ENCODE measurements around the gene KCNMB2. TPM values are rescaled to one million over a fixed set of nuclear protein-coding genes. Genes with fewer than 3 reads are reported as not detected.
"Not testable (repeated sequence)": the region's sequence is repeated elsewhere in the genome, so short reads cannot be mapped to it uniquely, and the experiment has no call there.

KCNMB2 gene
- polyA plus RNA-seq, 1 donor = 6.0 TPM

GRCh38 chr3:178851564-178851963 is 315.3 kb downstream of the KCNMB2 start:
- no peak for DNase-seq
- no peak overlapping the region for H3K4me3 ChIP-seq (ENCODE audit: low read length)
- H3K9me3 ChIP-seq (ENCODE audit: control insufficient read depth, low read depth, low read length) = no peaks in the 10 kb centered on the region
- no peaks in the 10 kb centered on the region for H3K27me3 ChIP-seq (ENCODE audit: control insufficient read depth, insufficient read depth, low read length)
- WGBS (ENCODE audit: insufficient coverage, low lambda C conversion rate) = 83% methylated on average over 1 of the region's 1 CpG
- no peaks in the 10 kb centered on the region for H3K4me1 ChIP-seq (ENCODE audit: control insufficient read depth, insufficient read depth, low read length)
- no peak overlapping the region for H3K27ac ChIP-seq (ENCODE audit: low read length)
- no peaks in the 10 kb centered on the region for H3K36me3 ChIP-seq (ENCODE audit: control insufficient read depth, insufficient read depth, low read length)

DNA sequence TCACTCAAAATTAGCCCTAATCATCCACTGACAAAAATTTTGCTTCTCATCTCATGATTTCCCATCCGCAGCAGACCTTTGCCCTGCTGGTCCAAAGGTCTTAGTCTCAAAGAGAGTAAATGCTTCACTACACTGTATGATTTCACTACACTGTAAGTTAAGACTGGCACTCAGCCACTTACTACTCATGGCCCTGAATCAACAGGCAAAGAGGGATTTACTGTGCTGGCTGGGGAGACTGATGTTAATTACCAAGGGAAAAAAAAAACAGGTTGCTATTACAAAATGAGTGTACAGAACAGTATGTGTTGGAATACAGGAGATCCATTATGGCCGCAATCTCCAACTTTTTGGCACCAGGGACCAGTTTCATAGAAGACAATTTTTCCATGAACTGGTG is 320.6 kb downstream of the KCNMB2 start:
- no peak overlapping the region for H3K4me3 ChIP-seq (ENCODE audit: low read length)
- DNase-seq = no peak
- no peaks in the 10 kb centered on the region for H3K4me1 ChIP-seq (ENCODE audit: control insufficient read depth, insufficient read depth, low read length)
- no peaks in the 10 kb centered on the region for H3K36me3 ChIP-seq (ENCODE audit: control insufficient read depth, insufficient read depth, low read length)
- no peak overlapping the region for H3K27ac ChIP-seq (ENCODE audit: low read length)
- H3K9me3 ChIP-seq (ENCODE audit: control insufficient read depth, low read depth, low read length) = no peaks in the 10 kb centered on the region
- WGBS (ENCODE audit: insufficient coverage, low lambda C conversion rate) = no CpG with 5 or more reads among the region's 2 CpGs
- no peaks in the 10 kb centered on the region for H3K27me3 ChIP-seq (ENCODE audit: control insufficient read depth, insufficient read depth, low read length)

DNA sequence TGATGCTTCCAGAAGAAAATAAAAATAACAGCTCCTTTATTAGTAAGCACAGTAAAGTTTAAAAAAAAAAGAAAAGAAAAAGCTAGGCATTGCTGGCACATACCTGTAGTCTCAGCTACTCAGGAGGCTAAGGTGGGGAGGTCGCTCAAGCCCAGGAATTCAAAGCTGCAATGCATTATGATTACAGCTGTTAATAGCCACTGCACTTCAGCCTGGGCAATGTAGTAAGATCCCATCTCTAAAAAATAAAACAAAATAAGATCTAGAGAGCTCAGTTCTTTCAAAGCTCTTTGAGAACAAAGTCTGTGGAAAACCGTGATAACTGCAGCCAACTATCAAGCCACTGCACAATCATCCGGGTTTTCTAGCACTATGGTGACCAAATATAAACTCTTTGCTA is 323.1 kb downstream of the KCNMB2 start:
- 83% methylated on average over 2 of the region's 3 CpGs for WGBS (ENCODE audit: insufficient coverage, low lambda C conversion rate)
- no peak overlapping the region for H3K27ac ChIP-seq (ENCODE audit: low read length)
- H3K9me3 ChIP-seq (ENCODE audit: control insufficient read depth, low read depth, low read length) = no peaks in the 10 kb centered on the region

GRCh38 chr3:178859900-178860436 is 323.7 kb downstream of the KCNMB2 start:
- H3K27me3 ChIP-seq (ENCODE audit: control insufficient read depth, insufficient read depth, low read length); DNase-seq; H3K27ac ChIP-seq (ENCODE audit: low read length); H3K9me3 ChIP-seq (ENCODE audit: control insufficient read depth, low read depth, low read length); H3K4me3 ChIP-seq (ENCODE audit: low read length); H3K4me1 ChIP-seq (ENCODE audit: control insufficient read depth, insufficient read depth, low read length); H3K36me3 ChIP-seq (ENCODE audit: control insufficient read depth, insufficient read depth, low read length): not testable (repeated sequence)
- WGBS (ENCODE audit: insufficient coverage, low lambda C conversion rate) = no CpG with 5 or more reads among the region's 29 CpGs

More for the DNA sequence above, 323.1 kb downstream of the KCNMB2 start:
- Histone ChIP-seq H3K36me3 (ENCODE audit: control insufficient read depth, insufficient read depth, low read length) (no peaks in the 10 kb centered on the region), H3K4me1 (ENCODE audit: control insufficient read depth, insufficient read depth, low read length) (no peaks in the 10 kb centered on the region), H3K27me3 (ENCODE audit: control insufficient read depth, insufficient read depth, low read length) (no peaks in the 10 kb centered on the region), H3K4me3 (ENCODE audit: low read length) (no peak overlapping the region)
- no peak for DNase-seq

DNA sequence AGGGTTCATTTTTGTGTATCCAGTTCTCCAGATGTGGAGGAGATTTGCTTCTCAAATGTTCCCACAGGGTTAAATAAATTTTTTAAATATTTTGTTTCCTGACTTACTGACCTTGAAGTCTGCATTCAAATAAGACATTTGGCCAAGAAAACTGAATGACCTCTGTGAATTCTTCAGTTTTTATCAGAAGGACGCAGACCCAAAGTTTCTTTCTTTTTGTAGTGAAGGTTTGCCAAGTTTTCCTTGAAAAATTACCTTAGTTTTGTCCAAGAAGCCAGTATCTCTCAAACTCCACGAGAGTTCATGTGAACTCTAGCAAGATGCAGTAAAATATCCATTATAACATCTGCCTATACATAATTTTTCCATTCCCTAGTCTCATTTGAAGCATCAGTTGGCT is 332.4 kb downstream of the KCNMB2 start:
- H3K4me3 ChIP-seq (ENCODE audit: low read length) = no peak overlapping the region
- no peaks in the 10 kb centered on the region for H3K36me3 ChIP-seq (ENCODE audit: control insufficient read depth, insufficient read depth, low read length)
- no peaks in the 10 kb centered on the region for H3K4me1 ChIP-seq (ENCODE audit: control insufficient read depth, insufficient read depth, low read length)
- H3K27me3 ChIP-seq (ENCODE audit: control insufficient read depth, insufficient read depth, low read length) = no peaks in the 10 kb centered on the region
- no peaks in the 10 kb centered on the region for H3K9me3 ChIP-seq (ENCODE audit: control insufficient read depth, low read depth, low read length)
- 60% methylated on average over 1 of the region's 2 CpGs for WGBS (ENCODE audit: insufficient coverage, low lambda C conversion rate)
- no peak for DNase-seq
- no peak overlapping the region for H3K27ac ChIP-seq (ENCODE audit: low read length)

GRCh38 chr3:178870085-178870484 is 333.8 kb downstream of the KCNMB2 start:
- H3K27ac ChIP-seq (ENCODE audit: low read length) = no peak overlapping the region
- no peak for DNase-seq
- H3K9me3 ChIP-seq (ENCODE audit: control insufficient read depth, low read depth, low read length) = no peaks in the 10 kb centered on the region
- H3K4me1 ChIP-seq (ENCODE audit: control insufficient read depth, insufficient read depth, low read length) = no peaks in the 10 kb centered on the region
- H3K27me3 ChIP-seq (ENCODE audit: control insufficient read depth, insufficient read depth, low read length) = no peaks in the 10 kb centered on the region
- no peaks in the 10 kb centered on the region for H3K36me3 ChIP-seq (ENCODE audit: control insufficient read depth, insufficient read depth, low read length)
- no peak overlapping the region for H3K4me3 ChIP-seq (ENCODE audit: low read length)

- WGBS (ENCODE audit: insufficient coverage, low lambda C conversion rate) = no CpG with 5 or more reads among the region's 1 CpG
- H3K27me3 ChIP-seq (ENCODE audit: control insufficient read depth, insufficient read depth, low read length) = no peaks in the 10 kb centered on the region
- H3K27ac ChIP-seq (ENCODE audit: low read length) = no peak overlapping the region
- H3K4me1 ChIP-seq (ENCODE audit: control insufficient read depth, insufficient read depth, low read length) = no peaks in the 10 kb centered on the region
- no peak for DNase-seq
- no peaks in the 10 kb centered on the region for H3K36me3 ChIP-seq (ENCODE audit: control insufficient read depth, insufficient read depth, low read length)
- no peak overlapping the region for H3K4me3 ChIP-seq (ENCODE audit: low read length)
- H3K9me3 ChIP-seq (ENCODE audit: control insufficient read depth, low read depth, low read length) = no peaks in the 10 kb centered on the region
Measured at GRCh38 chr3:178875157-178875556, 338.9 kb downstream of the KCNMB2 start.

GRCh38 chr3:178875836-178876235 is 339.6 kb downstream of the KCNMB2 start:
- Histone ChIP-seq H3K27ac (ENCODE audit: low read length) (no peak overlapping the region), H3K9me3 (ENCODE audit: control insufficient read depth, low read depth, low read length) (no peaks in the 10 kb centered on the region), H3K27me3 (ENCODE audit: control insufficient read depth, insufficient read depth, low read length) (no peaks in the 10 kb centered on the region), H3K36me3 (ENCODE audit: control insufficient read depth, insufficient read depth, low read length) (no peaks in the 10 kb centered on the region), H3K4me1 (ENCODE audit: control insufficient read depth, insufficient read depth, low read length) (no peaks in the 10 kb centered on the region), H3K4me3 (ENCODE audit: low read length) (no peak overlapping the region)
- DNase-seq = no peak
- WGBS (ENCODE audit: insufficient coverage, low lambda C conversion rate) = 100% methylated on average over 2 of the region's 5 CpGs

GRCh38 chr3:178880274-178880673 is 344.0 kb downstream of the KCNMB2 start:
- no peak overlapping the region for H3K27ac ChIP-seq (ENCODE audit: low read length)
- H3K27me3 ChIP-seq (ENCODE audit: control insufficient read depth, insufficient read depth, low read length) = no peaks in the 10 kb centered on the region
- H3K4me1 ChIP-seq (ENCODE audit: control insufficient read depth, insufficient read depth, low read length) = no peaks in the 10 kb centered on the region
- H3K36me3 ChIP-seq (ENCODE audit: control insufficient read depth, insufficient read depth, low read length) = no peaks in the 10 kb centered on the region
- no peaks in the 10 kb centered on the region for H3K9me3 ChIP-seq (ENCODE audit: control insufficient read depth, low read depth, low read length)
- WGBS (ENCODE audit: insufficient coverage, low lambda C conversion rate) = 17% methylated on average over 1 of the region's 1 CpG
- no peak overlapping the region for H3K4me3 ChIP-seq (ENCODE audit: low read length)
- no peak for DNase-seq
